ENCODE results near the gene ABLIM2. TPM values are rescaled to one million over a fixed set of nuclear protein-coding genes. Genes with fewer than 3 reads are reported as not detected.

The ABLIM2 gene
- total RNA-seq, 2 donors from 2014 or later = 5.7 to 11.2 TPM

DNA sequence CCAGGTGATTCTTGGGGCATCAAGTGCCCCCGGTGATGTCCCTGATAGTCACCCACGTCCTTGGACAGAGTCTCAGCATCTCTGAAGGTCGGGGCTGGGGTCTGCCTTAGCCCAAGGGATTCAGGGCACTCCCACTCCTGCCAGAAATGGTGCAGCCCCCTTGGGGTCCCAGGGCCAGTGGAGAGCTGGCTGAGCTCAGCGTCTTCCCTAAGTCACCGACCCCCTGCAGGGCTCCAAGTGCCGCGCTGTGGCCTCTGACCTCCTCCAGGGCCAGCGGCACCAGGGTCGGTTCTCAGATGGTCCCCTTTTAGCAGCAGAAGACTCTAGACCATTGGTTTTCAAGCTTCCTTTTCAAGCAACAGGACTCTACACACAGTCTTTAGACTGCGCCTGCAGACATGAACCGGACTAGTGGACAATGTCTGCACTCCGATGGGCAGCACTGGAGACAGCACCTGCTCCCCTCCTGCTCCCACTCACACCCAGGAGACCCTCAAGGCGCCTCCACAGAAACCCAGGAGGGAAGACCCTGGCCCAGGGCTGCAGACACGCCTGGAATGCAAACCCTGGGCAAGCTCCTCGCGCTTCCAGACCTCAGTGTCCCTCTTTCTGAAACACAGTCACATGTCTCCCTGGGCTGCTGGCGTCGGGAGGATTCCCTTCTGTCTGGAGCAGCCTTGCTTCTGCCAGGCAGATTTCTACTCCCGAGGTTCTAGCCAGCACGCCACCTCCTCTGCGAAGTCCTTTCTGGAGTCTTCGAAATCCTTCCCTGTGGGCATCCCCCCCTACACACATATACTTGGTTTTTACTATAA lies 53.9 kb downstream of the ABLIM2 start:
- no peaks in the 10 kb centered on the region for H3K36me3 ChIP-seq
- TF ChIP-seq, protein P1, sequence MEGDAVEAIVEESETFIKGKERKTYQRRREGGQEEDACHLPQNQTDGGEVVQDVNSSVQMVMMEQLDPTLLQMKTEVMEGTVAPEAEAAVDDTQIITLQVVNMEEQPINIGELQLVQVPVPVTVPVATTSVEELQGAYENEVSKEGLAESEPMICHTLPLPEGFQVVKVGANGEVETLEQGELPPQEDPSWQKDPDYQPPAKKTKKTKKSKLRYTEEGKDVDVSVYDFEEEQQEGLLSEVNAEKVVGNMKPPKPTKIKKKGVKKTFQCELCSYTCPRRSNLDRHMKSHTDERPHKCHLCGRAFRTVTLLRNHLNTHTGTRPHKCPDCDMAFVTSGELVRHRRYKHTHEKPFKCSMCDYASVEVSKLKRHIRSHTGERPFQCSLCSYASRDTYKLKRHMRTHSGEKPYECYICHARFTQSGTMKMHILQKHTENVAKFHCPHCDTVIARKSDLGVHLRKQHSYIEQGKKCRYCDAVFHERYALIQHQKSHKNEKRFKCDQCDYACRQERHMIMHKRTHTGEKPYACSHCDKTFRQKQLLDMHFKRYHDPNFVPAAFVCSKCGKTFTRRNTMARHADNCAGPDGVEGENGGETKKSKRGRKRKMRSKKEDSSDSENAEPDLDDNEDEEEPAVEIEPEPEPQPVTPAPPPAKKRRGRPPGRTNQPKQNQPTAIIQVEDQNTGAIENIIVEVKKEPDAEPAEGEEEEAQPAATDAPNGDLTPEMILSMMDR (IDR thresholded peaks at IDR 0.05) = no peak
- no peaks in the 10 kb centered on the region for H3K9me3 ChIP-seq
- no peak for DNase-seq (ENCODE audit: low spot score)
- peaks cover 0 to 19% of the 10 kb centered on the region in 2 donors for H3K4me1 ChIP-seq
- no peaks in the 10 kb centered on the region for H3K27me3 ChIP-seq
- no peak overlapping the region for H3K4me3 ChIP-seq
- no peak overlapping the region for H3K27ac ChIP-seq

DNA sequence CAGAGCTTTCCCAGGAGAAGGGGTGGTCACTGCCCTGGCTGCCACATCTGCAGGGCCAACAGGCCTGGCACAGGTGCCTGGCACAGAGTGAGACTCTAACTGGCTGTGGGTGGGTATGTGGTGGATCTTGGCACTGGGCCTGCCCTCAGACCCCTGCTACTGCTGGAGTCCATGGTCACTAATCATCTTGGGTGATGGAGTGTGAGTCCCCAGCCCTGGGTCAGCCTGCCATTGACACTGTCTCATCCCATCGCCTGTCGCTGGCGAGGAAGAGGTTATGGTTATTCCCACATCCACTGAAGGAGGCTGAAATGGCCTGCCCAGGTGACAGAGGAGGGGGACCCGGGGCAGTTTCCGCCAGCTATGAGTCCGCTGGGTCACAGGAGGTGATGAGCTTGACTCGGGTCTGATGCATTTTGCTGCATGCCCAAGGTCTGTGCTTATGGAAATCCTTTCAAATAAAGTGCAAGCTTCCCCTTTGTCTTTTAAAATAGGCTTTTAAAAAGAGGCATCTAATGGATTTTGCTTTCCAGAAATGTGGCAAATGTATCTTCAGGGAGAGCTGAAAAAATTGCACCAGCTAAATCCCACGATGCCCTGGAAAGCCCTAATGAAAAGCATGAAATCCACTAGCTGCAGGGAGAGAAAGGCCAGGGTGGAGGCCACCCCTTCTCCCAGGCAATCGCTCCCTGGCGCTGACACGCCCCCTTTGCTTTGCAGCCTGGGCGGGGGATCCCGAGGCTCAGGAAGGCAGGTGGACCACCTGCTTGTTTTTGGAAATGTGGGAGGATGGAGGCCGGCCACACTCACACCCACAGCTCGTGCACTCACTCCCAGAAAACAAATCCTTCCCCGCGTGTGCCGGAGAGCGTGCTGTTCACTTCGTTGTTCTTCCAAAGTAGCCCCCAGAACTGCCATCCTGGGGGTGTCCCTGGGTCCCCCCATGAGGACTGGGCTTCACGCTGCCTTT lies 54.9 kb downstream of the ABLIM2 start:
- DNase-seq (ENCODE audit: low spot score) = no peak
- H3K4me1 ChIP-seq = peaks cover 0 to 29% of the 10 kb centered on the region in 2 donors
- no peaks in the 10 kb centered on the region for H3K27me3 ChIP-seq
- no peak overlapping the region for H3K27ac ChIP-seq
- H3K4me3 ChIP-seq = no peak overlapping the region
- H3K36me3 ChIP-seq = no peaks in the 10 kb centered on the region
- TF ChIP-seq, protein P1 (IDR thresholded peaks at IDR 0.05) = no peak
- no peaks in the 10 kb centered on the region for H3K9me3 ChIP-seq

DNA sequence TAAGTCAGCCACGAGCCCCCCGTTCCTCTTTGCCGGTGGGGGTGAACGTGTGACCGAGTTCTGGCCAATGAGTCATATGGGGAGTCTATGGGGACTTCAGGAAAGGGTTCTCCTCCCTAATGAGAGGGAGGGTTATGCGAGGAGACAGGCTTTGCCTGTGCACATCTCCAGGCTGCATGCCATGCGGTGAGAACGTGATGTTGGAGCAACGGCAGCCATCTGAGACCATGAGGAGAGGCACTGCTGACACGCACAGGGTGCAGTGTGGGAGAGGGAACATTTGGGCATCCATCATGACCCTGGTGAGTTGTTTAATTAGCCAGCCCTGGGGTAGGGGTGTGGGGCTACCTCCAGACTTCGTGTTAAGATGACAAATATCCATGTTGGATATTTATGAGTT lies 55.8 kb downstream of the ABLIM2 start:
- Histone ChIP-seq H3K9me3 (no peaks in the 10 kb centered on the region), H3K36me3 (no peaks in the 10 kb centered on the region), H3K4me3 (no peak overlapping the region), H3K4me1 (peaks cover 0 to 31% of the 10 kb centered on the region in 2 donors), H3K27ac (no peak overlapping the region), H3K27me3 (no peaks in the 10 kb centered on the region)
- no peak for DNase-seq (ENCODE audit: low spot score)
- TF ChIP-seq, protein P1 (IDR thresholded peaks at IDR 0.05) = no peak

DNA sequence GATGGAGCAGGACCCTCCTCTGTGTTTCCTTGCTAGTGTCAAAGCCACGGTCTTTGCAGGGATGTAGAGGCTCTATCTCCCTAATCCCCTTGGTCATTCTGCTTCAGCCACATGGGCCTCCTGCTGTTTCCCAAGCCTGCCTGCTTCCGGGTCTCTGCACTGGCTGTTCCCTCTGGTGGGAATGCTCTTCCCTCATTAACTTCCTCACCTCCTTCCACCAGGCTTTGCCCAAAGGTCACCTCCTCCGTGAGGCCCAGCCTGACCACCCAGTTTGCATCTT lies 56.6 kb downstream of the ABLIM2 start:
- Histone ChIP-seq H3K27me3 (no peaks in the 10 kb centered on the region), H3K36me3 (no peaks in the 10 kb centered on the region), H3K27ac (no peak overlapping the region), H3K4me1 (peaks cover 0 to 31% of the 10 kb centered on the region in 2 donors), H3K9me3 (no peaks in the 10 kb centered on the region), H3K4me3 (no peak overlapping the region)
- no peak for DNase-seq (ENCODE audit: low spot score)
- TF ChIP-seq, protein P1 (IDR thresholded peaks at IDR 0.05) = no peak

DNA sequence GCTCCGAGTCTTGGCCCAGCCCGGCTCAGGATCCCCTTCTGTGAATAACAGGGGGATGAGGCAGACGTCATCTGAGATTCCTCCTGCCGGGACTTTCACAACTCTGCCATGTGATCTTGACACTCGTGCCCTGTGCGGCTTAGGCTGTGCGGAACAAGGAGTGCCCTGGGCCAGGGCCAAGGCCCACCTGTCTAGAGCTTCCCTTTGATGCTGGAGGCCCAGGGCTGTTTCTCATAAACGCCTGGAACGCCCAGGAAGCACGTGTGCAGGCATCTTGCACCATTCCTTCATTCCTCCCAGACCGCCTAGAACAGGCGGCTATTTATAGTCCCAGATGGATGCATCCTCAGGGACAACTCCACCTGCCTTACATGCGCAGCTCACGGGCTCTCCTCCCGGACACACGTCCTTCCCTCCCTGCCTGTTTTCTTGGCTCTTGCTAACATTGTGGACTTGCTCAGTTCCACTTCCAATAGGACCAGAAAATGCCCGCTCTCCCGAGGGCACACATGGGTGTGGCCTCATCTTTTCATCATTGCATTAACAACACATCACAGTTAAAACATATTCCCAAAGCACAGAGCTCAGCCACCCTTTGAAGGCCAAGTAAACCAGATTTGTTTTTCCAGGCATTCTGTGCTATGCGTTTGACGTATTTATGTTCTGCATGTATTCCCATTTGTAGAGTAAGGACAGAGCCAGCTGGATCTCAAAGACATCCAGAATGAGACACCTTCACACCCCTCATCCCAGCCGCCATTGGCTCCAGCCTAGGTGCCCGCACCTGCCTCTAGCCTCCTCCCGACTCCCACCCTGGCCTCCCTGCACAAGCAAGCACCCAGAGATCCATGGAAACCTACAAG lies 57.2 kb downstream of the ABLIM2 start:
- Histone ChIP-seq H3K27ac (no peak overlapping the region), H3K4me3 (no peak overlapping the region), H3K27me3 (no peaks in the 10 kb centered on the region), H3K9me3 (no peaks in the 10 kb centered on the region), H3K4me1 (peaks cover 0 to 31% of the 10 kb centered on the region in 2 donors), H3K36me3 (no peaks in the 10 kb centered on the region)
- DNase-seq (ENCODE audit: low spot score) = no peak
- TF ChIP-seq, protein P1 (IDR thresholded peaks at IDR 0.05) = no peak
